Chondrocyte (in vitro differentiated cells): ENCODE data around the gene ACLY. TPM values are rescaled to one million over a fixed set of nuclear protein-coding genes. Genes with fewer than 3 reads are reported as not detected.
A peak's percentile ranks its signal among the peaks of the same experiment; 100 is the strongest.

Experiments
- DNase-seq: peaks from one replicate; pipeline ENCODE4 v3.0.0; 2021; ENCODE audit warnings: mixed read lengths, low spot score
- H3K27ac Mint-ChIP-seq: one replicate; pipeline ENCODE4 v1.8.0; 2021; ENCODE audit warnings: mild to moderate bottlenecking, moderate library complexity, mixed read lengths; ENCODE audit not compliant: unreplicated experiment
- H3K27me3 Mint-ChIP-seq: 2 replicates; pipeline ENCODE4 v1.8.0; 2021; ENCODE audit warnings: low read depth, mixed read lengths
- H3K36me3 Mint-ChIP-seq: 2 replicates; pipeline ENCODE4 v1.8.0; 2021; ENCODE audit warnings: low read depth, mixed read lengths
- H3K4me1 Mint-ChIP-seq: 2 replicates; pipeline ENCODE4 v1.8.0; 2021; ENCODE audit warnings: low read depth, mild to moderate bottlenecking, mixed read lengths
- H3K4me3 Mint-ChIP-seq: one replicate; pipeline ENCODE4 v1.8.0; 2021; ENCODE audit warnings: mild to moderate bottlenecking, moderate library complexity, mixed read lengths; ENCODE audit not compliant: unreplicated experiment
- H3K9me3 Mint-ChIP-seq: 2 replicates; pipeline ENCODE4 v1.8.0; 2021; ENCODE audit warnings: low read depth, mixed read lengths
- total RNA-seq: library from RNA; stranded (reverse); gene quantifications from 3 replicates; pipeline ENCODE4 v1.2.1, GENCODE V29; 2021
- TF ChIP-seq, protein P1 (sequence below): fragments of 200-600 bp; sonication (generic); IDR thresholded peaks from 2 replicates; pipeline ENCODE4 v1.5.0; 2021; ENCODE audit warnings: antibody characterized with exemption, mild to moderate bottlenecking, moderate library complexity

ACLY gene
- total RNA-seq, 1 donor from 2014 or later: 189 TPM

DNA sequence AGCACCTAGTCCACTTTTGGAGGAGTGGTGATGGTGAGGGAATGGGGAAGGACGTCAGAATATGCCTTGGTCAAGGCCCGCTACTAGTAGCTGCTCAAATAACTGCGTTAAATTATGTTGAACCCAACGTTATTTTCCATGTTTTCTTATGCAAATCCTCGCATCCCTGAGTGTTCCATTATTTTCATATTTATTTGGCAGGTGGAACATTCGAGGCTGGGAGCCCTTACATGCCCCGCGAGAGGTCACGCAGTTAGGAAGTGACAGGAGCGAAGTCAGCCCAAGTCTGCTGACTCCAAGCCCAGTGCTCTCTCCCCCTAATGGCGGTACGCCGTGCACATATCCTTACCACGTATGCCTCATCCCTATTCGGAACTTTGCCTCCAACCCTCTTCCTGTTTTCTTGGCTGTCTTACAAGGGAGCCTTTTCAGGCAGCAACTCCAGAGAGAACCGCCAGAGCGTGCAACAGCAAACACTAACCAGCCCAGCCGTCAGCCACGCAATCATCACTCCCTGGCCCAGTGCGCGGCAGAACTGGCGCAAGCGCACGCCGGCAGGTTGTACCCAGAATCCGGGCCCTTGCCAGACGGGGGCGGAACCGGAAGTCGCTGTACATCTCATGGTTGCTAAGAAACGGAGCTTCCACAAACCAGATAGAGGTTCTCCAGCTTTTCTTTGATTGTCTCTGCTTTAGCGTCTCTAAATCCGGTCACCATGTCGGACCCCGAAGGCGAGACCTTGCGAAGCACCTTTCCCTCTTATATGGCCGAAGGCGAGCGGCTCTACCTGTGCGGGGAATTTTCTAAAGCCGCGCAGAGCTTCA lies 11.5 kb upstream of the ACLY start, which contains the start of gene ODAD4:
ODAD4 (plus strand) TSS at position 609 of the 824 bp plus-strand sequence; CDS start at position 716, 107 bp downstream.
- H3K27ac Mint-ChIP-seq: peak within 1 kb of the TSS; percentile 97
- peaks cover 23% of the 10 kb centered on the region for H3K4me1 Mint-ChIP-seq
- no peaks in the 10 kb centered on the region for H3K9me3 Mint-ChIP-seq
- H3K27me3 Mint-ChIP-seq: no peaks in the 10 kb centered on the region
- H3K4me3 Mint-ChIP-seq: peak within 1 kb of the TSS; percentile 88
- DNase-seq: peak; percentile 98
- TF ChIP-seq, protein P1, sequence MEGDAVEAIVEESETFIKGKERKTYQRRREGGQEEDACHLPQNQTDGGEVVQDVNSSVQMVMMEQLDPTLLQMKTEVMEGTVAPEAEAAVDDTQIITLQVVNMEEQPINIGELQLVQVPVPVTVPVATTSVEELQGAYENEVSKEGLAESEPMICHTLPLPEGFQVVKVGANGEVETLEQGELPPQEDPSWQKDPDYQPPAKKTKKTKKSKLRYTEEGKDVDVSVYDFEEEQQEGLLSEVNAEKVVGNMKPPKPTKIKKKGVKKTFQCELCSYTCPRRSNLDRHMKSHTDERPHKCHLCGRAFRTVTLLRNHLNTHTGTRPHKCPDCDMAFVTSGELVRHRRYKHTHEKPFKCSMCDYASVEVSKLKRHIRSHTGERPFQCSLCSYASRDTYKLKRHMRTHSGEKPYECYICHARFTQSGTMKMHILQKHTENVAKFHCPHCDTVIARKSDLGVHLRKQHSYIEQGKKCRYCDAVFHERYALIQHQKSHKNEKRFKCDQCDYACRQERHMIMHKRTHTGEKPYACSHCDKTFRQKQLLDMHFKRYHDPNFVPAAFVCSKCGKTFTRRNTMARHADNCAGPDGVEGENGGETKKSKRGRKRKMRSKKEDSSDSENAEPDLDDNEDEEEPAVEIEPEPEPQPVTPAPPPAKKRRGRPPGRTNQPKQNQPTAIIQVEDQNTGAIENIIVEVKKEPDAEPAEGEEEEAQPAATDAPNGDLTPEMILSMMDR: peak; percentile 74
- H3K36me3 Mint-ChIP-seq: no peaks in the 10 kb centered on the region

DNA sequence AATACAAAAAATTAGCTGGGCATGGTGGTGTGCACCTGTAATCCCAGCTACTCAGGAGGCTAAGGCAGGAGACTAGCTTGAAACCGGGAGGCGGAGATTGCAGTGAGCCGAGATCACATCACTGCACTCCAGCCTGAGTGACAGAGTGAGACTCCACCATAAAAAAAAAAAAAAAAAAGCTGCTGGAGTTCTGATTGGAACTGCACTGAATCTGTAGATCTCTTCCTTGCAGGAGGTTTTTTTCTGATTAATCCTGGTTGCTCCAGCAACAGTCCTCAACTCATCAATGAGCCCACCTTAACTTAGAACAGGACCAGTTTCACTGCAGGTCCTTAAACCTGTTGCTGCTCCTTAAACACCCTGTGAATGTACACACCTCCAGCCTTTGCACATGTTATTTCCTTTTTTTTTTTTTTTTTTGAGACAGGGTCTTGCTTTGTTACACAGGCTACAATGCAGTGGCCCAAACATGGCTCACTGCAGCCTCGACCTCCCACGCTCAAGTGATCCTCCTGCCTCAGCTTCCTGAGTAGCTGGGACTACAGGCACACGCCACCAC lies 10.0 kb upstream of the ACLY start:
- Mint-ChIP-seq H3K36me3 (no peaks in the 10 kb centered on the region), H3K4me3 (no peak overlapping the region), H3K27me3 (no peaks in the 10 kb centered on the region), H3K27ac (peak overlapping the region; percentile 97), H3K9me3 (no peaks in the 10 kb centered on the region), H3K4me1 (peaks cover 23% of the 10 kb centered on the region)
- TF ChIP-seq, protein P1: no peak
- DNase-seq: no peak

DNA sequence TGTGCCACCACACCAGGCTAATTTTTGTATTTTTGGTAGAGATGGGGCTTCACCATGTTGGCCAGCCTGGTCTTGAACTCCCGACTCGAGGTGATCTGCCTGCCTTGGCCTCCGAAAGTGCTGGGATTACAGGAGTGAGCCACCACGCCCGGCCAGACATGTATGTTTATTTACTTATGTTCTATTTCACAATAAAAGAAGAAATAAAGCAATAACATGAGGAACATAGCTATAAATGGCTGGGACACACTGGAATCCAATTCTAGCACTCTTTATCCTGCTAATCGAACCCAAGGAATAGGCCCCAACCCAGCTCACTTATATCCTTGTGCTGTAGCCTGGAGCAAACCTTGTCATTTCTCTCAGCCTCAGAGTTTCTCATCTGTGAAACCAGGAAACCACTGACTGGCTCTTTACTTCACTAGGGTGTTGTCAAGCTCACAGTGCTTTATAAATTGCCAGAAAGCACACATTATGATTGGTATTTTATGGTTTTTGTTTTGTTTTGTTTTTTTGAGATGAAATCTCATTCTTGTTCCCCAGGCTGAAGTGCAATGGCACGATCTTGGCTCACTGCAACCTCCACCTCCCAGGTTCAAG lies 7.3 kb upstream of the ACLY start:
- Mint-ChIP-seq H3K4me1 (peaks cover 20% of the 10 kb centered on the region), H3K9me3 (no peaks in the 10 kb centered on the region), H3K36me3 (no peaks in the 10 kb centered on the region), H3K27ac (no peak overlapping the region), H3K4me3 (no peak overlapping the region), H3K27me3 (no peaks in the 10 kb centered on the region)
- DNase-seq: no peak
- TF ChIP-seq, protein P1: no peak

DNA sequence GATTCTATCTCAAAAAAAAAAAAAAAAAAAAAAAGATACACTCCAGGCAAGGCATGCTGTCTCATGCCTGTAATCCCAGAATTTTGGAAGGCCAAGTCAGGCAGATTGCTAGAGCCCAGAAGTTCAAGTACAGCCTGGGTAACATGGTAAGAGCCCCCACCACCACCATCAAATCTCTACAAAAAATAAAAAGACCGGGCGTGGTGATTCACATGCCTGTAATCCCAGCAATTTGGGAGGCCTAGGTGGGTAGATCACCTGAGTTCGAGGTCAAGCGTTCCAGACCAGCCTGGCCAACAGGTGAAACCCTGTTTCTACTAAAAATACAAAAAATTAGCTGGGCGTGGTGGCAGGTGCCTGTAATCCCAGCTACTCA lies 1.8 kb upstream of the ACLY start:
- TF ChIP-seq, protein P1: no peak
- no peaks in the 10 kb centered on the region for H3K9me3 Mint-ChIP-seq
- peaks cover 3% of the 10 kb centered on the region for H3K36me3 Mint-ChIP-seq
- no peaks in the 10 kb centered on the region for H3K27me3 Mint-ChIP-seq
- no peak for DNase-seq
- H3K4me1 Mint-ChIP-seq: peaks cover 31% of the 10 kb centered on the region
- H3K4me3 Mint-ChIP-seq: no peak overlapping the region
- no peak overlapping the region for H3K27ac Mint-ChIP-seq

DNA sequence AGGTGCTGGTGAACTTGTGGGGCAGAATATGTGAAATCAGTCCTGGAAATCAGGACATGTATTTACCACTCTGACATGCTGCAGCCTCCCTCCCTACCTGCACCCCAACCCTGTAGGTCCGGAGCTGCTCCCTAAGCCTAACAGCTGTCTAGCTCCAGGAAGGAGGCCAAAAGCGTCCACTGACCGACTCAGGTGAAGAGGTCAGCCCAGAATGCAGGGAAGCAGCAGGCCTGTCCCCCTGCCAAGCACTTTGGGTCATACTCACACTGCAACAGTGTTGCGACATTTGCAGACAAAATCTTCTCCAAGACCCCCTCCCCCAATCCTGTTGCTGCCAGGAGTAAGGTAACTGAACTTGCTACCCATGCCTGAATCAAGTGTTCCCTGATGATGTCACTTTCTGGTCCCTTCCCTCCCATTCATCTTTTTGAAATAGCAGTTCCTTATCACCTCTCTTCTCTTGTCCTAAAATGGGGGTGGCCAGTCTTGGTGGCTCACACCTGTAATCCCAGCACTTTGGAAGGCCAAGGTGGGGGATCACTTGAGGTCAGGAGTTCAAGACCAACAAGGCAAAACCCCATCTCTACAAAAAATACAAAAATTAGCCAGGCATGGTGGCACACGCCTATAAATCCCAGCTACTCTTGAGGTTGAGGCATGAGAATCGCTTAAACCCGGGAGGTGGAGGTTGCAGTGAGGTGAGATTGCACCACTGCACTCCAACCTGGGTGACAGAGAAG lies 1.3 kb upstream of the ACLY start:
- H3K27ac Mint-ChIP-seq: peak overlapping the region; percentile 41
- peak overlapping the region; percentile 45 for H3K4me3 Mint-ChIP-seq
- no peaks in the 10 kb centered on the region for H3K27me3 Mint-ChIP-seq
- no peak for DNase-seq
- TF ChIP-seq, protein P1: no peak
- H3K9me3 Mint-ChIP-seq: no peaks in the 10 kb centered on the region
- H3K4me1 Mint-ChIP-seq: peaks cover 36% of the 10 kb centered on the region
- H3K36me3 Mint-ChIP-seq: peaks cover 3% of the 10 kb centered on the region
